Gastroesophageal sphincter (tissue), 3 donors: ENCODE data around the gene SLC12A1.

Source experiments
- CTCF ChIP-seq, 4 experiments: fragments of 200-600 bp in 2 of 4; fragments of 450-650 bp in 2 of 4; sonication (generic) in 1 of 4; IDR thresholded peaks; one replicate each; pipeline ENCODE4 v1.5.1; 2017 to 2019; ENCODE audit warnings: antibody characterized with exemption in 4 of 4, mild to moderate bottlenecking in 2 of 4, moderate library complexity in 2 of 4
- POLR2A ChIP-seq, 2 donors: fragments of 450-650 bp; IDR thresholded peaks; one replicate each; pipeline ENCODE4 v1.6.1; 2017; ENCODE audit warnings: antibody characterized with exemption in 2 of 2, mild to moderate bottlenecking in 2 of 2, moderate library complexity in 1 of 2

DNA sequence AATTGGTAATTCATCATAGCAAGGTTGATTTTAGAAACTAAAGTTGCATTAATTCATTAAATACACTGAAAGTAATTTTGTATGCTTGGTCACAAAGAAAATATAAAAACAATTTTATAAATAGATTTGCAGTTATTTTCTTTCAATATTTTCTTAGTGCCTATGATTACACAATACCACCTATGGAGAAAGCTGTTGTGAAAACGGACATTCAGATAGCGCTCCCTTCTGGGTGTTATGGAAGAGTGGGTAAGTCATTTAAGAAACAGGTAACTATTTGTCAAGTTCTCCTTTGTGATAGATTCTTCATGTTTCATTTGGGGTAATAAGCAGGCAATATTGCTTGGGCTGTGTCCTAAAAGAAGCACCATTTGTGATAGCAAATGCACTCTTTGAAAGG, 128.2 kb downstream of the SLC12A1 start:
- TF ChIP-seq CTCF (IDR thresholded peaks at IDR 0.05) = no peak
- TF ChIP-seq POLR2A (IDR thresholded peaks at IDR 0.05) = no peak
